GM18873 (cell line): ENCODE results near the gene TMEM248.
"Not testable (repeated sequence)": the region's sequence is repeated elsewhere in the genome, so short reads cannot be mapped to it uniquely, and the experiment has no call there.

Source experiments
- ATAC-seq: cut with Tn5 transposase; IDR thresholded peaks from one replicate; pipeline ENCODE4 v1.9.1; 2021; ENCODE audit warnings: mild to moderate bottlenecking, moderate library complexity, moderate number of reproducible peaks; ENCODE audit not compliant: unreplicated experiment, low FRiP score

The TMEM248 gene, protein sequence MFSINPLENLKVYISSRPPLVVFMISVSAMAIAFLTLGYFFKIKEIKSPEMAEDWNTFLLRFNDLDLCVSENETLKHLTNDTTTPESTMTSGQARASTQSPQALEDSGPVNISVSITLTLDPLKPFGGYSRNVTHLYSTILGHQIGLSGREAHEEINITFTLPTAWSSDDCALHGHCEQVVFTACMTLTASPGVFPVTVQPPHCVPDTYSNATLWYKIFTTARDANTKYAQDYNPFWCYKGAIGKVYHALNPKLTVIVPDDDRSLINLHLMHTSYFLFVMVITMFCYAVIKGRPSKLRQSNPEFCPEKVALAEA

DNA sequence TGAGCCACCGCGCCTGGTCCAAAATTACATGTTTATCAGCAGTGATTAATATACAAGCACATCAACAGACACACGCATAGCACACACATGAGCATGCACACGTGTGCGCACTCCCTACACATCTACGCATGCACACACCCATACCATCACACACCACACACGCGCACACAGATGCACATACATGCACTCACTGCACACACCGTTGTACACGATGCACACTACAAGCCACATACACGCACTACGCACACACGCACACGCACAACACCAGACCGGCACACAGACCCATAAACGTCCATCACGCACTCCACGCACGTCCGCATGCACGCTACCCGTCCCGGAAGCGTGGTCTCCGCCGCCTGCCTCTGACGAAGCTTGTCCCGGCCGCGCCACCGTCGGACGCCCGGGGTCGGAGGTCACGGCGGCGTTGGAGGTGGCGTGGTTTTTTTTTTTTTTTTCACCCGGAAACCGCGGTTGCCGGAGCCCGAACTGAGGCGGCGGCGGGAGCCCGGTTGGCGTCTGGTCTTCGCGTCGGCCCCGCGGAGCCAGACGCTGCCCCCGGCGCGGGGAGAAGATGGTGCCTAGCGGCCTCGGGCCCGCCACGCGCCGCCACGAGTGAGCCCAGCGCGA, at the start of gene TMEM248:
TSS of gene TMEM248 (plus strand) at position 457 of the 627 bp plus-strand sequence. CDS start 20,641 bp downstream, outside the sequence.
- ATAC-seq = peak; percentile 69

DNA sequence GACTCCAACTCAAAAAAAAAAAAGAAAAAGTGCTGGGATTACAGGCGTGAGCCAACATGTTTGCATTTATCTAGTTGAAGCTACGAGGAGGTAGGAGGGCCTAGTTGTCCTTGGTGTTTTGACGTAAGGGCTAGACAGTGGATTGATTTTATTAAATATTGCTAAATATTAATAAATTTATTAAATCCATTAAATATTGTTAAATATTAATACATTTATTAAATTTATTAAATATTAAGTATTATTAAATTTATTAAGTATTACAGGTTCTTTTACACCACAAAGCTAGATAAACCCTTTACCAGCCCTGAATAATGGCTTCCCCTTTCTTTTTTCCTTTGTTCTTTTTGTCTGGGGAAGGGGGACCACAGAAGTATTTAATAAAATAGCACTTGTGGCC, 47.5 kb upstream of the TMEM248 start:
- ATAC-seq = no peak

DNA sequence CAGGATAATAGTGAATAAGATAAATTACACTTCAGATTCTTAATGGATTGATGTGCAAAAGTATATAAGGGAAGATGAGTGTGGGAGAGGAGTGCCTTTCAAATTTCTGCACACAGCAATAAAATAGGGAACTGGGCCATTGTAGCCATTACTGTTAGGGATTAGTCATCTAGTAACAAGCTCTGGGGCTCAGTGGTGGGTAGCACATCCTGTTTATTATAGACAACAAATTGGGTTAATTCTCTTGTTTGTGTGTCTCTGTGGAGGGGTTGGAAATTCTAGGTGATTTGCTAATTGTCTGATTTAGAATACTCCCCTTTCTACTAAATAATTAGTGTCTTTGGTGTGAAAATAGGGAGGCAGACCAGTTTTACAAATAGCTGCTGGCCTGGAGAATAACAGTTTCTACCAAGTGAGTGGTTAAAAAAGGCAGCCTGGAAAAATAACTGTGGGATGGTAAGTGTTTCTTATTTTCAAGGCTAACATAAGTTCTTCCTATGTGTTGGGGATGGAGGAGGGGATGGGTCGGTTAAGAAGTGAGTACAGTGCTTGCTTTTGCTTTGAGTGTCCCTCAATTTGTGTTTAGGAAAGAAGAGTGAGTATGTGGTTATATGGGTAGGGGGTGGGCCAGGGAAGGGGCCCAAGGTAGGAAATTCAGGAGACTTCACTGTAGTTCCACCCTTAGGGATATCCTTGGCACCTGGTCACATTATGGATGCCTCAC, 43.3 kb upstream of the TMEM248 start:
- ATAC-seq = peak; percentile 84

DNA sequence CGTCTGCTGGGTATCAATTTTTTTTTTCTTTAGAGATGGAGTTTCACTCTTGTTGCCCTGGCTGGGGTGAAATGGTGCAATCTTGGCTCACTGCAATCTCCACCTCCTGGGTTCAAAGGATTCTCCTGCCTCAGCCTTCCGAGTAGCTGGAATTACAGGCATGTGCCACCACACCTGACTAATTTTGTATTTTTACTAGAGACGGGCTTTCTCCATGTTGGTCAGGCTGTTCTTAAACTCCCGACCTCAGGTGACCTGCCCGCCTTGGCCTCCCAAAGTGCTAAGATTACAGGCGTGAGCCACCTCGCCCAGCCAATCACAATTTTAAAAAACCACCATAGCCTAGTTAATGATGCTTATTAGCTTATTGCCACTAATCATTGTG, 42.7 kb upstream of the TMEM248 start:
- not testable (repeated sequence) for ATAC-seq

DNA sequence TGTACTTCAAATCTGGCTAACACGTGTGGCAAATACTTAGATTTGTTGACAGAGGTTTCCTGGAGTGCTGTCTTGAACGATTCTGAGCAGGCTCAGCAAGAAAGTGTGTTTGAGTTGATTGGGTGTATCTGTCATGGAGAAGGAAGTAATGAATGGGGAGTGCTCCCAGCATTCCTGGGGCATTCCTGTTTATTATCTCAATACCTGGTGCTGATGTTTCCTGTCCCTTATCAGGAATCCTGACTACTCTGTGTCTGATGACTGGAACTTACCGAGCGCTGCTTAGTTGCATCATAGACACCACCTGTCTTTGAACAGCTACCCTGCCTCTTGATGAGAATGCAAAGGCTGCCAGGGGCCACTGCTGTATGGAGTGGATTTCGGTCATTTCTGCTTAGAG, 41.0 kb upstream of the TMEM248 start:
- ATAC-seq = no peak

DNA sequence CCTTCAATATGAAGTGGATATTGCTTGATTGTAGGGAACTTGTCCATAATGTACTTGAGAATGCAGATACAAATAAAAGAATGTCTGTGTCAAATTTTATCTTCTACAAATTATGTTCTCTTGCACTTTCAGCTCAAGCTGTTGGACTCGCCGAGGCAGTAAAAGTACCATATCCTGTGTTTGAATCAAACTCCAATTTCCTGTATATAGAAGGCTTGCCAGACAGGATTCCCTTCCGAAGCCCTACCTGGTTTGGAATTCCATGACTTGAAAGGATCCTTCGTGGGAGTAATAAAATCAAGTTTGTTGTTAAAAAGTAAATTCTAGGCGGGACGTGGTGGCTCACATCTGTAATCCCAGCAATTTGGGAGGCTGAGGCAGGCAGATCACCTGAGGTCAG, 40.4 kb upstream of the TMEM248 start:
- ATAC-seq = not testable (repeated sequence)

DNA sequence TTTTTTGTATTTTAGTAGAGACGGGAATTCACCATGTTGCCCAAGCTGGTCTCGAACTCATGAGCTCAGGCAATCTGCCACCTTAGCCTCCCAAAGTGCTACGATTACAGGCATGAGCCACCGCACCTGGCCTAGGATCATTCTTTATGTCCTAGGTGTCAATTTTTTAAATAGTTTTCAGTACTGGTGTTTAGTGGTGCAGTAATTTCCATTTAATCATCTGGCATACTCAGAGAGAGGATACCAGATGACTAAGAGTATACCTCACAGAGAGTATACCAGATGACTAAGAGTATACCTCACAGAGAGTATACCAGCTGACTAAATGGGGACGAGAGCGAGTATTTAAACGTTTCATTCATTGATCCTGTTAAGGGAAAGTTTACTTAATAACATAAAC, 37.3 kb upstream of the TMEM248 start:
- no peak for ATAC-seq

DNA sequence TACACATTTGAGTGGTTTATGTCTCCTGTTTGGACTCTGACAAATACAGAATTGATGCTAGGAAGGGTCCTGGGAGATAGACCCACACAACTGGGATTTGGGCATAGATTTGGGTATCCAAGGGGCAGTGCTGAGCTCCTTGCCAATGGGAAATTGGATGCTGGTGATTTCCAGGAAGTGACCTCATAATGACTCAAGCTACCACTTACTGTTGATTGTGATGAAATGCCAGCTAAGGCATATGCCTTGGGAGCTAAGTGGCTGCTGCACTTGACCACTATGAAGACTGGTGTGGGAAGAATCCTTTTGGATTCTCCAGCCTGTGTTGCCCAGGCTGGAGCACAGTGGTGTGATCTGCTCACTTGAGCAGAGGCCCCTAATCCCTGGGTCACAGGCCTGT, 36.5 kb upstream of the TMEM248 start:
- not testable (repeated sequence) for ATAC-seq

DNA sequence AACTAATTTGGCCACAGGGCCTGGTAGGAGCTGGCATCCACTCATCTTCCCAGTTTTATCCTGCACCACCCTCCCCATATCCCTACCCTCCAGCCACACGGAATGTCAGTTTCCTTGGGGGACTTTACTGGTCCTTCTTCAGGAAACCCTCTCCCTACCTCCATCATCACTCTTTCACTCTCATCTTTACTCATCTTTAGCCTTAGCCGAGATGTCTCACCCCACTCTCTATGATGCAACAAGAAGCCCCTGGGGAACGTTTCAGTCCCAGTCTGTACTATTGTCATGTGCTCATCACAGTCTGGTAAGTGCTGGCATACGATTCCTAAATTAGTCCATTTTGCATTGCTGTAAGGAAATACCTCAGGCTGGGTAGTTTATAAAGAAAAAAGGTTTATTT, 34.9 kb upstream of the TMEM248 start:
- ATAC-seq = peak; percentile 67

DNA sequence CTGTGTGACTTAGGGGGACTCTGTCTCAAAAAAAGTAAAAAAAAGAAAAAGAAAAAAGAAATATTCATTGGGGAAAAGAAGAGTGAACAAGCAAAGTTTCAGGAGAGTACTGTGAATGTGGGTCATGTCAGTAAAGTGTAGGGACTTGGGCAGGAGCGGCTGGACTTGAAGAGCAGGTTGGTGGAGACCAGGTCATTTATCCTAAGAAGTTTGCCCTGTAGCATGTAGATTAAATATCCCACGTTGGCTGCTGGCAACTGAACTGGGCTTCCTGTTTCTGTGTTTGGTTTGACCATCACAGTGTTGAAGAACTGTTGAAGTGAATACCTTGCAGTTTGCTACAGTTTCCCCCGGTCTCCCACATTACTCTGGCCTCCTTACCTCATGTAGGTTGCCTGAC, 32.8 kb upstream of the TMEM248 start:
- ATAC-seq = not testable (repeated sequence)

DNA sequence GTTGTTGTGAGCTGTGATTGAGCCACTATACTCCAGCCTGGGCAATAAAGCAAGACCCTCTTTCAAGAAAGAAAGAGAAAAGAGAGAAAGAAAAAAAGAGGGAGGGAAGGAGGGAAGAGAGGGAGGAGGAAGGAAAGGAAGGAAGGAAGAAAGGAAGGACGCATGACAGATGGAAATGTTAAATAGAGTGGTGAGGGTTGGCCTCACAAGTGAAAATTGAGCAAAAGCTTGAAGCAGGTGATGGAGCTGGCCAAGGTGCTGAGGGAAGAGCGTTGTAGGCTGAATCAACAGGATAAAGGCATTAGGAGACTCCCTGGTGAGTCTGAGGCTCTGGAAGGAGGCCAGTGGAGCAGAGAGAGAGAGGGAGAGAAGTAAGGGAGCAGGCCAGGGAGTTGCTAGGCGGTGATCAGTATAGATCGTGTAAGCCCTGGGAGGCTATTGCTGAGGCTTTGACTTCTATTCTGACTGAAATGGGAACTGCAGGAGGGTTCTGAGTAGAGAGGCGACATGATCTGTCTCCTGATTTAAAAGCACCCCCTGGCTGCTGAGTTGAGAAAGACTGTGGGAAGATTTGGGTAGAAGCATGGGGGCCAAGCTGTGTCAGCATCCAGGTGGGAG, 26.5 kb upstream of the TMEM248 start:
- no peak for ATAC-seq

DNA sequence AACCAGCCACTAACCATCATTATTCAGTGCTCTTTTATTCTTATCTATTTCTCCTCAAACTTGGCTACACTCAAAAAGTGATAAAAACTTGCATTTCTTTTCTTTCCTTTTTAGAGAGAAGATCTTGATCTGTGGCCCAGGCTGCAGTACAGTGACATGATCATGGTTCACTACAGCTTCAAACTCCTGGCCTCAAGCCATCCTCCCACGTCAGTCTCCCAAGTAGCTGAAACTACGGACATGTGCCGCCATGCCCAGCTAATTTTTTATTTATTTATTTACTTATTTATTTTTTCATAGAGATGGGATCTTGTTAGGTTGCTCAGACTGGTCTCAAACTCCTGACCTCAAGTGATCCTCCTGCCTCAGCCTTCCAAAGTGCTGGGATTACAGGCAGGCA, 24.6 kb upstream of the TMEM248 start:
- ATAC-seq = no peak

DNA sequence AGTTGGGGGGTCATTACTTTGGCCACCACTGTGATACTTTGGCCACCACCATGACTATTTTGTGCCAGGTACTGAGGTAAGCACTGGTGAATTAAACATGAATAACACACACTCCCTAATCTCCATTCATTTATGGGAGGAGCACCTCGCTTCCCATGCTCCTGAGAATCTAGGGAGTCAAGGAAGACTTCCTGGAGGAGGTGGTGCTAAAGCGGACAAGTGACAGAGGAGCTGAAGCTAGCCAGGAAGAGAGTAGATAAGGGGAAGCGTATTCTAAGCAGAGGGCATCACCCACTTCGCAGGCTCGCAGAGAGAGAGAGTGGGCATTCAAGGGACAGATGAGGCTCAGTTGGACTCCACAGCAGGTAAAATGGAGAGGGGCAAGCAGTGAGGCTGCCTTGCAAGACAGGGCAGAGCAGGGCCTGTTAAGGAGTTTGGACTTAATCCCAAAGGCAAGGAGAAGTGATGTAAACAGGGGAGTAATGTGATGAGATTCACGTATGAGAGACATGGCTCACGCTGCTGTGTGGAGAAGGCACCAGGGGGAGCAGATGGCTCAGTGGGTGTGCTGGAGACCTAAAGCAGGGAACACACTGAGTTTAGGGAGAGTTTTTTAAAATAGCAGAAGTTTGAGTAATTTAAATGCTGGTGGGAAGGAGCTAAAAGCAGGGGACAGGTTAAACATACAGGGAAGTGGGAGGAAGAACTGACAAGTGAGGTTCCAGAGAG, 21.3 kb upstream of the TMEM248 start:
- no peak for ATAC-seq

DNA sequence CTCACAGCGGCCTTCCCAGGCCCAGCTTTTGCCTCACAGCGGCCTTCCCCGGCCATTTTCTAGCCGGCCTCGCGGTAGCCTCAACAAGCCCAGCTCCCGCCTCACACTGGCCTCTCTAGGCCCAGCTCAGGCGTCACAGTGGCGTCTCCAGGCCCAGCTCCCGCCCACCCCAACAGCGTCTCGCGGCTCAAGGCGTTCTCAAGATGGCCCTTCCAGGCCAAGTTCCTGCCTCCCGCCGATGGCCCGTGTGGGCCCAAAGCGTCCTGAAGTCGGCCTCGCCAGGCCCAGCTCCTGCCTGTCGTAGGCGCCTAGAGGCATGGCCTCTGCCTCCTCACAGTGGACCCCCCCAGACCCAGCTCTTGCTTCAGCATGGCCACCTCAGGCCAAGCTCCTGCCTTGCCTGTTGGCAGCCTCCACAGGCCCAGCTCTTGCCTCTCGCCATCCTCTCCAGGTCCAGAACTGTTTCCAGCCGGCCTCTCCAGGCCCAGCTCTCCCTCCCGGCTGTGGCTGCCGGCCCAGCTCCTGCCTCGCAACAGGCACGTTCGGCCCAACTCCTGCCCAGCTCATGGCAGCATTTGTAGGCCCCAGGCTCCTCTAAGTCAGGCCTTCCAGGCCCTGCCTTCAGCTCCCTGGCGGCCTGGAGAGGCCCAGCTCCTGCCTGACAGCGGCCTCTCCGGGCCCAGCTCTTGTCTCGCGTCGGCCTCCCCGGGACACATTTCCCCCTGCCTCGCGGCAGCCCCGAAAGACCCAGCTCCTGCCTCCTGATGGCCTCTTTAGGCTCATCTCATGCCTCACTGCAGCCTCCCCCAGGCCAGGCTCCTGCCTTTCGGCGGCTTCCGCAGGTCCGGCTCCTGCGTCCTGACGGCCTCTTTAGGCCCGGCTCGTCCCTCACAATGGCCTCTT, 18.8 kb upstream of the TMEM248 start:
- no peak for ATAC-seq

DNA sequence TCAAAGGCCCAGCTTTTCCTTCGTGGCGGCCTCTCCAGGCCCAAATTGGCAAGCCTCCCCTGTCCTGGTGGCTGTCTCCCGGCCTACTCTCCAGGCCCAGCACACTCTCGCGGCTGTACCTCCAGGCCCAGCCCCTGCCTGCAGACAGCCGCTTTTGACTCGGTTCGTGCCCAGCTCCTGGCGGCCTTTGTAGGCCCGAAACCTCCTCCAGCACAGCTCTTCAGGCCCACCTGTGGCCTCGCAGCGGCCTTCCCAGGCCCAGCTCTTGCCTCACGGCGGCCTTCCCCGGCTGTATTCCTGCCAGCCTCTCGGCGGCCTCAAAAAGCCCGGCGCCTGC, 18.2 kb upstream of the TMEM248 start:
- no peak for ATAC-seq

DNA sequence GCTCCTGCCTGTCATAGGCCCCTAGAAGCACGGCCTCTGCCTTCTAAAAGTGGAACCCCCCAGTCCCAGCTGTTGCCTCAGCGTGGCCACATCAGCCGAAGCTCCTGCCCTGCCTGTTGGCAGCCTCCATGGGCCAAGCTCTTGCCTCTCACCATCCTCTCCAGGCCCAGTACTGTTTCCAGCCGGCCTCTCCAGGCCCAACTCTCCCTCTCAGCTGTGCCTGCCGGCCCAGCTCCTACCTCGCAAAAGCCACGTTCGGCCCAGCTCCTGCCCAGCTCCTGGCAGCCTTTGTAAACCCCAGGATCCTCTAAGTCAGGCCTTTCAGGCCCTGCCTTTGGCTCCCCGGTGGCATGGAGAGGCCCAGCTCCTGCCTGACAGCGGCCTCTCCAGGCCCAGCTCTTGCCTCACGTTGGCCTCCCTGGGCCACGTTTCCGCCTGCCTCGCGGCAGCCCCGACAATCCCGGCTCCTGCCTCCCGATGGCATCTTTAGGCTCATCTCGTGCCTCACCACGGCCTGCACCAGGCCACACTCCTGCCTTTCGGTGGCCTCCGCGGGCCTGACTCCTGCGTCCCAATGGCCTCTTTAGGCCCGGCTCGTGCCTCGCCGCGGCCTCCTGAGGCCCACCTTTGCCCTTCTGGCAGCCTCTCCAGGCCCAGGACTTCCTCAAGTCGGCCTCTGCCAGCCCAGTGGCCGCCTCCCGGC, 17.5 kb upstream of the TMEM248 start:
- no peak for ATAC-seq

DNA sequence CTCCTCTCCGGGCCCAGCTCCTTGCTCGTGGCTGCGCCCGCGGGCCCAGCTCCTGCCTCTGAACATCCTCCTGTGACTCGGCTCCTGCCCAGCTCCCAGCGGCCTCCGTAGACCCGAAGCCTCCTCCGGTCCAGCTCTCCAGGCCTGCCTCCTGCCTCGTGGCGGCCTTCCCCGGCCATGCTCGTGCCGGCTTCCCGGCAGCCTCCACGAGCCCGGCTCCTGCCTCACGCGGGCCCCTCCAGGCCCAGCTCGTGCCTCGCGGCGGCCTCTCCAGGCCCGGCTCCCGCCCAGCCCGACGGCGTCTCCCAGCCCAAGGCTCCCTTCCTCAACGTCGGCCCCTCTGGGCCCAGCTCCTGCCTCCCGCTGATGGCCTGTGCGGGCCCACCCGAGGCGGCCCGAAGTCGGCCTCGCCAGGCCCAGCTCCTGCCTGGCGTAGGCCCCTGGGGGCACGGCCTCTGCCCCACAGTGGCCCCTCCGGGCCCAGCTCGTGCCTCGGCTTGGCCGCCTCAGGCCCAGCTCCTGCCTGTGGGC, 16.9 kb upstream of the TMEM248 start:
- ATAC-seq = no peak

DNA sequence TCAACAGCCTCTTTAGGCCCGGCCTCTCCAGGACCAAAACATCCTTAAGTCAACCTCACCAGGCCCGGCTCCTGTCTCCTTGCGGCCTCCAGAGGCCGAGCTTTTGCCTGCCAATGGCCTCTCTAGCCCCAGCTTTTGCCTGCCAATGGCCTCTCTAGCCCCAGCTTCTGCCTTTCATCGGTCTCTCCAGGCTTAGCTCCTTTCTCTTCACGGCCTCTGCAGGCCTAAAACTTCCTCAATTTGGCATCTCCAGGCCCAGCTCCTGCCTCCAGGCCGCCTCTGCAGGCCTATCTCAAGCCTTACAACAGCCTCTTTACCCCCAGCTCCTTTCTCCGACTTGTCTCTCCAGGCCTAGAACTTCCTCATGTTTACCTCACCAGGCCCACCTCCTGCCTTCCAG, 15.7 kb upstream of the TMEM248 start:
- no peak for ATAC-seq

DNA sequence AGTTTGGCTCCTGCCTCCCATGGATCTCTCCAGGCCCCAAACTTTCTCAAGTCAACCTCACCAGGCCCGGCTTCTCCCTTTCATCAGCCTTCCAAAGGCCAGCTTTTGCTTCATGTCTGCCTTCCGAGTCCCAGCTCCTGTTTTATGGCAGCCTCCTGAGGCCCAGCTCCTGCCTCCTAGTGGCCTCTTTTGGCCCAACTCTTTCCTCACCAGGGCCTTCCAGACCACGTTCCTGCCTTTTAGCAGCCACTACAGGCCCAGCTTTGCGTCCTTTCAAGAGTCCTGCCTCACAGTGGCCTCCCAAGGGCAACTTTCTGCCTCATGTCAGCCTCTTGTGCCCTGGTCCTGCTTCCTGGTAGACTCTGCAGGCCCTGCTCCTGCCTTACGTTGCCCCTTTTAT, 15.3 kb upstream of the TMEM248 start:
- no peak for ATAC-seq
